ENCODE measurements around the gene HIP1R. TPM values are rescaled to one million over a fixed set of nuclear protein-coding genes. Genes with fewer than 3 reads are reported as not detected.
"Not testable (repeated sequence)": the region's sequence is repeated elsewhere in the genome, so short reads cannot be mapped to it uniquely, and the experiment has no call there.

The HIP1R gene
- total RNA-seq, 1 experiment from 2014 or later, result 234 TPM

- no TSS peak for BruUV-seq (replicated peaks)
- no peaks in the 10 kb centered on the region for H3K9me3 Mint-ChIP-seq (ENCODE audit: low read depth, unreplicated experiment)
- DNase-seq, result no peak
- intact Hi-C loops (cut with micrococcal nuclease; ENCODE audit: unreplicated experiment), result loop anchor here (5.0 kb wide), 1 partner anchor 78 kb away; no protein-coding TSS in a partner anchor
- CTCF ChIA-PET, result interaction anchor here (1.4 kb wide), 1 partner anchor 15 kb away, joined by 4 read pairs; no protein-coding TSS in a partner anchor
- H3K36me3 Mint-ChIP-seq (ENCODE audit: insufficient read depth, unreplicated experiment), result peaks cover 84% of the 10 kb centered on the region
- TF ChIP-seq CTCF (IDR thresholded peaks at IDR 0.05; ENCODE audit: unreplicated experiment), result no peak
- H3K4me1 Mint-ChIP-seq (ENCODE audit: low read depth, unreplicated experiment), result peaks cover 59% of the 10 kb centered on the region
- H3K27me3 Mint-ChIP-seq (ENCODE audit: unreplicated experiment), result no peaks in the 10 kb centered on the region
- H3K27ac Mint-ChIP-seq (ENCODE audit: unreplicated experiment), result peak overlapping the region; percentile 91
- no peak overlapping the region for H3K4me3 Mint-ChIP-seq (ENCODE audit: low read depth, unreplicated experiment)
These were observed 38.8 kb downstream of the HIP1R start for GRCh38 chr12:122874081-122874480.

- peaks cover 75% of the 10 kb centered on the region for H3K4me1 Mint-ChIP-seq (ENCODE audit: low read depth, unreplicated experiment)
- peaks cover 83% of the 10 kb centered on the region for H3K36me3 Mint-ChIP-seq (ENCODE audit: insufficient read depth, unreplicated experiment)
- H3K27ac Mint-ChIP-seq (ENCODE audit: unreplicated experiment), result peak overlapping the region; percentile 12
- intact Hi-C loops (cut with micrococcal nuclease; ENCODE audit: unreplicated experiment), result no loop called here
- CTCF ChIA-PET, result interaction anchor here (0.6 kb wide), 1 partner anchor 75 kb away, joined by 3 read pairs; no protein-coding TSS in a partner anchor
- H3K9me3 Mint-ChIP-seq (ENCODE audit: low read depth, unreplicated experiment), result no peaks in the 10 kb centered on the region
- TF ChIP-seq CTCF (IDR thresholded peaks at IDR 0.05; ENCODE audit: unreplicated experiment), result no peak
- BruUV-seq (replicated peaks), result no TSS peak
- no peaks in the 10 kb centered on the region for H3K27me3 Mint-ChIP-seq (ENCODE audit: unreplicated experiment)
- no peak for DNase-seq
- no peak overlapping the region for H3K4me3 Mint-ChIP-seq (ENCODE audit: low read depth, unreplicated experiment)
These were observed 40.4 kb downstream of the HIP1R start for GRCh38 chr12:122875590-122876220.

- CTCF ChIA-PET; intact Hi-C loops (cut with micrococcal nuclease; ENCODE audit: unreplicated experiment); H3K4me3 Mint-ChIP-seq (ENCODE audit: low read depth, unreplicated experiment): not testable (repeated sequence)
These were observed 41.0 kb downstream of the HIP1R start for GRCh38 chr12:122876281-122876680.

GRCh38 chr12:122876731-122877130 lies 41.5 kb downstream of the HIP1R start:
- DNase-seq, result no peak
- no peaks in the 10 kb centered on the region for H3K27me3 Mint-ChIP-seq (ENCODE audit: unreplicated experiment)
- no peaks in the 10 kb centered on the region for H3K9me3 Mint-ChIP-seq (ENCODE audit: low read depth, unreplicated experiment)
- intact Hi-C loops (cut with micrococcal nuclease; ENCODE audit: unreplicated experiment), result no loop called here
- no peak for TF ChIP-seq CTCF (IDR thresholded peaks at IDR 0.05; ENCODE audit: unreplicated experiment)
- H3K4me3 Mint-ChIP-seq (ENCODE audit: low read depth, unreplicated experiment), result no peak overlapping the region
- CTCF ChIA-PET, result no interaction called here
- peaks cover 75% of the 10 kb centered on the region for H3K4me1 Mint-ChIP-seq (ENCODE audit: low read depth, unreplicated experiment)
- peak overlapping the region; percentile 78 for H3K27ac Mint-ChIP-seq (ENCODE audit: unreplicated experiment)
- peaks cover 82% of the 10 kb centered on the region for H3K36me3 Mint-ChIP-seq (ENCODE audit: insufficient read depth, unreplicated experiment)
- no TSS peak for BruUV-seq (replicated peaks)

More at GRCh38 chr12:122876281-122876680, 41.0 kb downstream of the HIP1R start:
- H3K27me3 Mint-ChIP-seq (ENCODE audit: unreplicated experiment); H3K9me3 Mint-ChIP-seq (ENCODE audit: low read depth, unreplicated experiment); BruUV-seq (replicated peaks); DNase-seq: not testable (repeated sequence)
- peaks cover 83% of the 10 kb centered on the region for H3K36me3 Mint-ChIP-seq (ENCODE audit: insufficient read depth, unreplicated experiment)
- peaks cover 75% of the 10 kb centered on the region for H3K4me1 Mint-ChIP-seq (ENCODE audit: low read depth, unreplicated experiment)
- H3K27ac Mint-ChIP-seq (ENCODE audit: unreplicated experiment), result peak overlapping the region; percentile 78

Measured in Calu3 (cell line).